Astrocyte (in vitro differentiated cells and primary cell): Measurements from ENCODE around the gene SUN1. TPM values are rescaled to one million over a fixed set of nuclear protein-coding genes. Genes with fewer than 3 reads are reported as not detected.

Source experiments
- DNase-seq: peaks from one replicate; pipeline ENCODE4 v3.0.0-alpha.2; 2010; ENCODE audit warnings: low read depth
- FAIRE-seq: peaks from 2 replicates; lab custom pipeline; 2011; peaks lifted over from hg19 to GRCh38; lab: Jason Lieb, UNC
- H2AFZ ChIP-seq: 2 replicates; pipeline ENCODE4 v1.6.0; 2012; ENCODE audit warnings: low read depth, low read length, inconsistent platforms
- H3K27ac ChIP-seq: 2 replicates; pipeline ENCODE4 v1.5.1; 2011; ENCODE audit warnings: low read depth, low read length, inconsistent platforms
- H3K27me3 ChIP-seq: 2 replicates; pipeline ENCODE4 v1.6.0; 2011; ENCODE audit warnings: low read length, inconsistent platforms; ENCODE audit not compliant: insufficient read depth
- H3K36me3 ChIP-seq: 2 replicates; pipeline ENCODE4 v1.5.1; 2011; ENCODE audit warnings: low read length, inconsistent platforms; ENCODE audit not compliant: insufficient read depth
- H3K4me1 ChIP-seq: 2 replicates; pipeline ENCODE4 v1.5.1; 2011; ENCODE audit warnings: low read length, inconsistent platforms; ENCODE audit not compliant: insufficient read depth
- H3K4me2 ChIP-seq: 2 replicates; pipeline ENCODE4 v1.6.0; 2012; ENCODE audit warnings: low read length, inconsistent platforms
- H3K4me3 ChIP-seq: 2 replicates; pipeline ENCODE4 v1.5.1; 2011; ENCODE audit warnings: low read depth, mild to moderate bottlenecking, low read length, inconsistent platforms; ENCODE audit not compliant: insufficient read depth
- H3K79me2 ChIP-seq: 2 replicates; pipeline ENCODE4 v1.6.0; 2012; ENCODE audit warnings: mild to moderate bottlenecking, low read length, inconsistent platforms; ENCODE audit not compliant: insufficient read depth
- H3K9ac ChIP-seq: 2 replicates; pipeline ENCODE4 v1.6.0; 2012; ENCODE audit warnings: mild to moderate bottlenecking, low read length, inconsistent platforms
- H3K9me3 ChIP-seq: 2 replicates; pipeline ENCODE4 v1.5.1; 2012; ENCODE audit warnings: low read depth, mild to moderate bottlenecking, low read length, inconsistent platforms; ENCODE audit not compliant: insufficient read depth
- H4K20me1 ChIP-seq: 2 replicates; pipeline ENCODE4 v1.6.0; 2012; ENCODE audit warnings: low read length, inconsistent platforms; ENCODE audit not compliant: insufficient read depth
- H3K27ac Mint-ChIP-seq: one replicate; pipeline ENCODE4 v1.8.0; 2021; ENCODE audit warnings: mild to moderate bottlenecking, mixed read lengths; ENCODE audit not compliant: unreplicated experiment
- H3K27me3 Mint-ChIP-seq: one replicate; pipeline ENCODE4 v1.8.0; 2021; ENCODE audit warnings: low read depth, mixed read lengths; ENCODE audit not compliant: unreplicated experiment
- H3K36me3 Mint-ChIP-seq: one replicate; pipeline ENCODE4 v1.8.0; 2021; ENCODE audit warnings: low read depth, mixed read lengths; ENCODE audit not compliant: unreplicated experiment
- H3K4me1 Mint-ChIP-seq: one replicate; pipeline ENCODE4 v1.8.0; 2021; ENCODE audit warnings: low read depth, mixed read lengths; ENCODE audit not compliant: unreplicated experiment
- H3K4me3 Mint-ChIP-seq: one replicate; pipeline ENCODE4 v1.8.0; 2021; ENCODE audit warnings: mild to moderate bottlenecking, moderate library complexity, mixed read lengths; ENCODE audit not compliant: unreplicated experiment
- H3K9me3 Mint-ChIP-seq: one replicate; pipeline ENCODE4 v1.8.0; 2021; ENCODE audit warnings: mild to moderate bottlenecking, mixed read lengths; ENCODE audit not compliant: unreplicated experiment
- EZH2 ChIP-seq: IDR thresholded peaks from 2 replicates; pipeline ENCODE4 v1.6.1; 2012; ENCODE audit warnings: mild to moderate bottlenecking, low read length, inconsistent platforms; ENCODE audit not compliant: insufficient read depth
- total RNA-seq: library from RNA; stranded (reverse); gene quantifications from 2 replicates; pipeline ENCODE4 v1.2.1, GENCODE V29; 2021
- TF ChIP-seq, protein P1 (sequence below): IDR thresholded peaks from 2 replicates; pipeline ENCODE4 v1.5.1; 2011; ENCODE audit warnings: low read depth, mild to moderate bottlenecking, inconsistent platforms, low read length, moderate library complexity; ENCODE audit not compliant: insufficient read depth

SUN1 gene
- total RNA-seq, 1 donor from 2014 or later, result 121 TPM

DNA sequence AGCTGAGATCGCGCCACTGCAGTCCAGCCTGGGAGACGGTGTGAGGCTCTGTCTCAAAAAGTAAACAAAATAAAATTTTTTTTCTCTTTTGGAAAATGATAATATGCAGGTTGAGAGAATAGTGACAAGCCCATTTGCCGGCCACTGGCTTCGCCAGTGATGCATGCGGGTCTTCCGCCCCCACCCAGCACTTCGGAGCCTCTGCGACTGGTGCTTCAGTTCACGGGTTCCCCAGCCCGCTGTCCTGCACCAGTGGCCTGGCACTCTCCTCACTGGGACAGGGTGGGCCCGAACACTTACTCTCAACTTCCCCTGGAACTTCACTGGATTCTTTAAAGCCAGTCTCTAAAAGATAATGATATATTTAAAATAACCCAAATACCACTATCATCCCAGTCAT, 2.7 kb downstream of the SUN1 start:
- Histone ChIP-seq H3K9ac (no peak overlapping the region), H2AFZ (no peak overlapping the region), H3K36me3 (peaks cover 8% of the 10 kb centered on the region), H3K4me3 (no peak overlapping the region), H3K27me3 (no peaks in the 10 kb centered on the region), H3K9me3 (peaks cover under 1% of the 10 kb centered on the region), H3K4me2 (no peak overlapping the region), H3K27ac (no peak overlapping the region), H4K20me1 (peaks cover 44% of the 10 kb centered on the region), H3K79me2 (peaks cover 82% of the 10 kb centered on the region), H3K4me1 (peaks cover 40% of the 10 kb centered on the region)
- Mint-ChIP-seq H3K27ac (peak overlapping the region; percentile 41), H3K27me3 (no peaks in the 10 kb centered on the region), H3K9me3 (no peaks in the 10 kb centered on the region), H3K4me1 (peaks cover 40% of the 10 kb centered on the region), H3K4me3 (no peak overlapping the region), H3K36me3 (peaks cover 16% of the 10 kb centered on the region)
- DNase-seq (no peak), FAIRE-seq (no peak)
- TF ChIP-seq, protein P1, sequence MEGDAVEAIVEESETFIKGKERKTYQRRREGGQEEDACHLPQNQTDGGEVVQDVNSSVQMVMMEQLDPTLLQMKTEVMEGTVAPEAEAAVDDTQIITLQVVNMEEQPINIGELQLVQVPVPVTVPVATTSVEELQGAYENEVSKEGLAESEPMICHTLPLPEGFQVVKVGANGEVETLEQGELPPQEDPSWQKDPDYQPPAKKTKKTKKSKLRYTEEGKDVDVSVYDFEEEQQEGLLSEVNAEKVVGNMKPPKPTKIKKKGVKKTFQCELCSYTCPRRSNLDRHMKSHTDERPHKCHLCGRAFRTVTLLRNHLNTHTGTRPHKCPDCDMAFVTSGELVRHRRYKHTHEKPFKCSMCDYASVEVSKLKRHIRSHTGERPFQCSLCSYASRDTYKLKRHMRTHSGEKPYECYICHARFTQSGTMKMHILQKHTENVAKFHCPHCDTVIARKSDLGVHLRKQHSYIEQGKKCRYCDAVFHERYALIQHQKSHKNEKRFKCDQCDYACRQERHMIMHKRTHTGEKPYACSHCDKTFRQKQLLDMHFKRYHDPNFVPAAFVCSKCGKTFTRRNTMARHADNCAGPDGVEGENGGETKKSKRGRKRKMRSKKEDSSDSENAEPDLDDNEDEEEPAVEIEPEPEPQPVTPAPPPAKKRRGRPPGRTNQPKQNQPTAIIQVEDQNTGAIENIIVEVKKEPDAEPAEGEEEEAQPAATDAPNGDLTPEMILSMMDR, result no peak
- no peak for TF ChIP-seq EZH2

DNA sequence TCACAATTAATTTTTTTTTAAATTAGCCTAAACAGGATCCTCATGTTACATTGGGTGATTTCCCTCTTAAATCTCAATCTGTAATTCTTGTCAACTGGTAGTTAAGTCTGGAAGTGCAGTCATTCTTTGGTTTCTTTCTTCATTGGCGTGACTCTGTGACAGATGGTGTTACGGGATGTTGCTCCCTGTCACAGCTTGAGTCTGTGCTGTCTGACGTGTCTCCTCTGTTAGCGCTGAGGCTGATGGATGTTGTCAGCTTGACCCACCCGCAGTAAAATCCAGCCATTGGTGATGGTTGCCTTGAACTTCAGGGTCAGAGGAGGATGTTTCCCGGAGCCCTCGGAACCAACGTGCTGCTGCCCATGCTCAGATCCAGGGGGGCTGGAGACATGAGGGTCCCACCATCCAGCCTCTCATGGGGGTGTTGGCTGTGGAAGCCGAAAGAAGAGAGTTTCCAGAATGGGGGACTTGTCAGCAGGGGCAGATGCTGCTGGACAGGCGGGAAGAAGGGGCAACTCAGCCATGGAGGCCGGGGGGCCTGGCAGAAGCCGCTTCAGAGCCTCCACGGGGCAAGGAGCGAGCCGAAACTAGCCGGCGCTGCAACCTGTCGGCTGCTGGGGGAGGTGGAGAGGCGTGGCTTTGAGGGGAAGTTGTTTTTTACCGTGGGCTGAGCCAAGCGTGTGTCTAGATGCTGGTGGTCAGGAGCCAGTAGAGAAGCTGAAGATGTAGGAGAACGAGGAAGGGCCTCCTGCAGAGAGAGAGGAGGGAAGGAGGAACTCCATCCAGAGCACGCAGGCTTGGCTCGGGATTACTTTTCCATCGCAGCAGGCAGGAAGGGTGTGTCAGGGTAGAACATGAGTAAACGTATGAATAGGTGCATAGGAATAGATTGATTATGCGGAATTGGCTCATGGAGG, 3.5 kb downstream of the SUN1 start:
- H3K4me3 ChIP-seq, result no peak overlapping the region
- Mint-ChIP-seq H3K27ac (no peak overlapping the region), H3K36me3 (peaks cover 17% of the 10 kb centered on the region), H3K27me3 (no peaks in the 10 kb centered on the region), H3K4me1 (peaks cover 34% of the 10 kb centered on the region), H3K9me3 (no peaks in the 10 kb centered on the region), H3K4me3 (no peak overlapping the region)
- H3K4me1 ChIP-seq, result peaks cover 37% of the 10 kb centered on the region
- TF ChIP-seq, protein P1, result no peak
- no peak for TF ChIP-seq EZH2
- DNase-seq, result no peak
- H3K9me3 ChIP-seq, result peaks cover 4% of the 10 kb centered on the region
- H3K79me2 ChIP-seq, result peaks cover 78% of the 10 kb centered on the region
- no peak for FAIRE-seq
- H3K27ac ChIP-seq, result no peak overlapping the region
- no peak overlapping the region for H3K9ac ChIP-seq
- H3K4me2 ChIP-seq, result peak overlapping the region; percentile 23
- H2AFZ ChIP-seq, result no peak overlapping the region
- peaks cover 39% of the 10 kb centered on the region for H4K20me1 ChIP-seq
- no peaks in the 10 kb centered on the region for H3K27me3 ChIP-seq
- H3K36me3 ChIP-seq, result peaks cover 12% of the 10 kb centered on the region

DNA sequence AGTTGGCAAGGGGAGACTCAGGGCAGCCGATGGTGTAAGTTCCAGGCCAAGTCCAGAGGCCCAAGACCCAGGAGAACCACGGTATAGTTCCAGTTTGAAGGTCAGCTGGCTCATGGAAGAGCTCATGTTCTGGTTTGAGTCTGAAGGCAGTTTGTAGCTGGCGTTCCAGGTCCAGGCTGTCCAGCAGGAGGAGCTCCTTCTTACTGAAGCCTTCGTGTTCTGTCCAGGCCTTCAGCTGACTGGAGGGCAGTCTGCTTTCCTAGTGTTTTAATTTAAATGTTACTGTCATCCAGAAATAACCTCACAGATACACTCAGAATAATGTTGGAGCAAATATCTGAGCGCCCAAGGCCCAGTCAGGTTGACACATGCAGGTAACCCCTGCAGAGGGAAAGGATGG, 4.2 kb downstream of the SUN1 start:
- no peak overlapping the region for H3K4me3 ChIP-seq
- no peaks in the 10 kb centered on the region for H3K27me3 ChIP-seq
- Mint-ChIP-seq H3K27me3 (no peaks in the 10 kb centered on the region), H3K4me1 (peaks cover 27% of the 10 kb centered on the region), H3K27ac (no peak overlapping the region), H3K36me3 (peaks cover 18% of the 10 kb centered on the region), H3K4me3 (peak overlapping the region; percentile 17), H3K9me3 (no peaks in the 10 kb centered on the region)
- peaks cover 30% of the 10 kb centered on the region for H3K4me1 ChIP-seq
- H3K4me2 ChIP-seq, result peak overlapping the region; percentile 23
- H3K27ac ChIP-seq, result no peak overlapping the region
- DNase-seq, result peak; percentile 34
- no peak for TF ChIP-seq EZH2
- TF ChIP-seq, protein P1, result peak; percentile 54
- H2AFZ ChIP-seq, result no peak overlapping the region
- peaks cover 4% of the 10 kb centered on the region for H3K9me3 ChIP-seq
- H4K20me1 ChIP-seq, result peaks cover 37% of the 10 kb centered on the region
- FAIRE-seq, result no peak
- H3K79me2 ChIP-seq, result peaks cover 75% of the 10 kb centered on the region
- peaks cover 12% of the 10 kb centered on the region for H3K36me3 ChIP-seq
- no peak overlapping the region for H3K9ac ChIP-seq
